Trophoblast cell (in vitro differentiated cells and primary cell): ENCODE results near the gene IL4I1.

Experiments
- DNase-seq, 2 donors: peaks; one replicate each; pipeline ENCODE4 v3.0.0-alpha.2; 2016
- H2AFZ ChIP-seq: 2 replicates; pipeline ENCODE4 v1.6.1; 2013; ENCODE audit warnings: low read length, moderate library complexity, mild to moderate bottlenecking; ENCODE audit not compliant: insufficient read depth, poor library complexity
- H2AK5ac ChIP-seq: 2 replicates; pipeline ENCODE4 v1.6.1; 2013; ENCODE audit warnings: mild to moderate bottlenecking, low read length
- H2BK120ac ChIP-seq: 2 replicates; pipeline ENCODE4 v1.6.1; 2013; ENCODE audit warnings: low read length, mild to moderate bottlenecking, moderate library complexity; ENCODE audit not compliant: insufficient read depth, poor library complexity
- H2BK12ac ChIP-seq: 2 replicates; pipeline ENCODE4 v1.6.1; 2013; ENCODE audit warnings: mild to moderate bottlenecking, low read length, moderate library complexity
- H2BK5ac ChIP-seq: 2 replicates; pipeline ENCODE4 v1.6.1; 2013; ENCODE audit warnings: low read length, low read depth, moderate library complexity, mild to moderate bottlenecking; ENCODE audit not compliant: poor library complexity
- H3K14ac ChIP-seq: 2 replicates; pipeline ENCODE4 v1.6.1; 2013; ENCODE audit warnings: mild to moderate bottlenecking, low read length
- H3K18ac ChIP-seq: 2 replicates; pipeline ENCODE4 v1.6.1; 2013; ENCODE audit warnings: mild to moderate bottlenecking, low read length
- H3K23ac ChIP-seq: 2 replicates; pipeline ENCODE4 v1.6.1; 2013; ENCODE audit warnings: low read length
- H3K27ac ChIP-seq: 2 replicates; pipeline ENCODE4 v1.5.1; 2013; ENCODE audit warnings: low read depth, mild to moderate bottlenecking, inconsistent platforms, low read length, moderate library complexity
- H3K27me3 ChIP-seq: 2 replicates; pipeline ENCODE4 v1.6.1; 2013; ENCODE audit warnings: inconsistent platforms, mild to moderate bottlenecking, low read length, moderate library complexity; ENCODE audit not compliant: insufficient read depth
- H3K36me3 ChIP-seq, 2 experiments: 1 replicate in 1 of 2; 2 replicates in 1 of 2; pipeline ENCODE4 v1.6.1; 2013; ENCODE audit warnings: low read length in 2 of 2, mild to moderate bottlenecking in 2 of 2, moderate library complexity in 1 of 2; ENCODE audit not compliant: insufficient read depth in 2 of 2, control insufficient read depth in 1 of 2
- H3K4ac ChIP-seq: 2 replicates; pipeline ENCODE4 v1.6.1; 2013; ENCODE audit warnings: low read depth, mild to moderate bottlenecking, low read length, moderate library complexity
- H3K4me1 ChIP-seq, 2 experiments: 1 replicate in 1 of 2; 2 replicates in 1 of 2; pipeline ENCODE4 v1.6.1; 2013; ENCODE audit warnings: low read length in 2 of 2, mild to moderate bottlenecking in 2 of 2, moderate library complexity in 1 of 2; ENCODE audit not compliant: insufficient read depth in 2 of 2, control insufficient read depth in 1 of 2
- H3K4me2 ChIP-seq: 2 replicates; pipeline ENCODE4 v1.6.1; 2013; ENCODE audit warnings: inconsistent platforms, mild to moderate bottlenecking, low read length, moderate library complexity
- H3K4me3 ChIP-seq: 2 replicates; pipeline ENCODE4 v1.5.1; 2013; ENCODE audit warnings: mild to moderate bottlenecking, low read depth, low read length, inconsistent platforms
- H3K79me1 ChIP-seq: one replicate; pipeline ENCODE4 v1.6.1; 2013; ENCODE audit warnings: low read length
- H3K79me2 ChIP-seq: 2 replicates; pipeline ENCODE4 v1.6.1; 2013; ENCODE audit warnings: low read length, mild to moderate bottlenecking; ENCODE audit not compliant: control insufficient read depth, insufficient read depth, poor library complexity
- H3K9ac ChIP-seq: 2 replicates; pipeline ENCODE4 v1.6.1; 2013; ENCODE audit warnings: mild to moderate bottlenecking, low read length
- H3K9me3 ChIP-seq: 2 replicates; pipeline ENCODE4 v1.6.1; 2013; ENCODE audit warnings: low read depth, mild to moderate bottlenecking, control low read depth, inconsistent platforms, low read length; ENCODE audit not compliant: insufficient read depth
- H4K12ac ChIP-seq: 2 replicates; pipeline ENCODE4 v1.6.1; 2013; ENCODE audit warnings: low read depth, mild to moderate bottlenecking, low read length, moderate library complexity
- H4K8ac ChIP-seq: 2 replicates; pipeline ENCODE4 v1.6.1; 2013; ENCODE audit warnings: low read depth, mild to moderate bottlenecking, low read length, moderate library complexity
- H4K91ac ChIP-seq: one replicate; pipeline ENCODE4 v1.6.1; 2013; ENCODE audit warnings: low read depth, mild to moderate bottlenecking, low read length, moderate library complexity
- WGBS: extraction: QIAGEN DNeasy Blood & Tissue Kit; methylation state at CpG from one replicate; pipeline ENCODE4 v1.1.7; 2013; ENCODE audit warnings: missing lambda C conversion rate; ENCODE audit not compliant: insufficient read length, insufficient coverage; ENCODE audit errors: extremely low coverage; 5-methylcytosine and 5-hydroxymethylcytosine counted together

The IL4I1 gene

DNA sequence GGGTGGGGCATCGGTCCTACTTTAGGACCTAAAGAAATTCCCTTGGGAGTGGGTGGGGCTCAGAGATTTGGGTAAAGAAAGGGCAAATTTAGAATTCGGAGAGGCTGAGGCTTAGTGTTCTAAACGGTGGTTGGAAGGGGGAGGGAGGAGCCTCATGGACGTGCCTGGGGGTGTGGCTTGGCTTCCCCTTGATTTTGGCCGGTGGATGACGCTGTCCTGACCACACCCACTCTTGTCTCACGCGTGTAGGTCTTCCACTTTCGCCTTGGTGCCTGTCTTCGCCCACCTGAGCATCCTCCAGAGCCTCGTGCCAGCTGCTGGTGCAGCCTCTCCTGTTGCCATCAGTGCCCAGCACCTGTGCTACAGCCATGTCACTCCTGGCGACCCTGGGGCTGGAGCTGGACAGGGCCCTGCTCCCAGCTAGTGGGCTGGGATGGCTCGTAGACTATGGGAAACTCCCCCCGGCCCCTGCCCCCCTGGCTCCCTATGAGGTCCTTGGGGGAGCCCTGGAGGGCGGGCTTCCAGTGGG, 33.9 kb upstream of the IL4I1 start:
- Histone ChIP-seq H3K36me3 (peaks cover 16 to 19% of the 10 kb centered on the region in 2 experiments), H3K79me1 (peaks cover 11% of the 10 kb centered on the region), H3K4ac (no peak overlapping the region), H4K12ac (no peak overlapping the region), H3K23ac (no peak overlapping the region), H3K4me1 (peaks cover 6 to 8% of the 10 kb centered on the region in 2 experiments), H2AFZ (peak overlapping the region; percentile 6), H3K27me3 (no peaks in the 10 kb centered on the region), H3K27ac (no peak overlapping the region), H3K9me3 (peaks cover 3% of the 10 kb centered on the region), H2AK5ac (no peak overlapping the region), H3K4me3 (no peak overlapping the region), H2BK12ac (no peak overlapping the region), H3K79me2 (peaks cover 15% of the 10 kb centered on the region), H2BK120ac (no peak overlapping the region), H3K4me2 (no peak overlapping the region), H3K18ac (no peak overlapping the region), H4K91ac (no peak overlapping the region), H3K9ac (no peak overlapping the region), H4K8ac (no peak overlapping the region), H3K14ac (no peak overlapping the region), H2BK5ac (no peak overlapping the region)
- DNase-seq, result peak in 1 of 2 donors; percentile 19
- no CpG with 5 or more reads among the region's 15 CpGs for WGBS

DNA sequence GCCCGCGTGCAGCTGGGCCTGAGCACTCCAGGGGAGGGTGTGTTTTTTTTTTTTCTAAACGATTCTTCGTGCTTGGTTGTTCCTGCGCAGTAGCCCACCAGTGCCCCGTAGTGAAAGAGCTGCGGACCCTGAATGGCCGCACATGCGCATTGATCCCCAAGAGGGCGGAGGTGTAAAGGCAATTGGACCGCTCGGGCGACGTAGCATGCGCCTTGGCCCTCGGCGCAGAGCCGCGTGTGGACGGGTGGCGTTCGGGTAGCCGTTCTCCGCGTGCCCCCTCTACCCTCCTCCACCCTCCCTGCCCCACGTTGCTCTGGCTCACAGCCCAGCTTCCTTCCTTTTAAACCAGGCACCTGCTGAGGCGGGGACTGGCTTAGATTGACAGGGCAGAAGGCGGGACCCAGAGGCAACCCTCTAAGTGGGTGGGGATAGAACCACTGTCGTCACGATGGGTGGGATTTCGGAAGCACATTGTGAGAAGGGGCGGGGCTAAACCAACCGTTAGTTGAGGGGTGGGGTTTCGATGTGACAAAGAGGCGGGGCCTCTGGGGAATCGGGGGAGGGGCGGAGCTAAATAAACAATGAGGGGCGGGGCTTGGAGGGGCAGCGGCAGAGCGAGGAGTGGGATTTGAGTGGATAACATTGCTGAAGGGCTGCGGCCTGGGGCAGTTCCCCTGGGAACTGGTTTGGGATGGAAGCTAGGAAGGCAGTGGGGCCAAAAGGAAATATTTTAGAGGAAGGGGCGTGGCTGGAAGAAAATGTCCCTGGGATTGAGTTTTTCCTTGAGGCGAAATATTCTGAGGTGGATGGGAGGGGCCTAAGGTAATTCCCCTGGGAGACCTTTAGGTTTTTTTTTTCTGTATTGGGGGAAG, 33.2 kb upstream of the IL4I1 start:
- H2BK12ac ChIP-seq, result no peak overlapping the region
- no peaks in the 10 kb centered on the region for H3K27me3 ChIP-seq
- no CpG with 5 or more reads among the region's 43 CpGs for WGBS
- H3K4me2 ChIP-seq, result peak overlapping the region; percentile 85
- H3K79me1 ChIP-seq, result peaks cover 11% of the 10 kb centered on the region
- no peak overlapping the region for H3K4ac ChIP-seq
- H3K79me2 ChIP-seq, result peaks cover 15% of the 10 kb centered on the region
- H3K23ac ChIP-seq, result no peak overlapping the region
- H2AFZ ChIP-seq, result peak overlapping the region; percentile 95
- H3K4me3 ChIP-seq, result peak overlapping the region; percentile 90
- peak overlapping the region; percentile 98 for H4K91ac ChIP-seq
- peaks cover 18 to 19% of the 10 kb centered on the region in 2 experiments for H3K36me3 ChIP-seq
- no peak overlapping the region for H2BK5ac ChIP-seq
- peak overlapping the region; percentile 56 for H3K18ac ChIP-seq
- peak; percentile 84 to 92 for DNase-seq
- peak overlapping the region; percentile 73 for H2BK120ac ChIP-seq
- peak overlapping the region; percentile 51 for H3K14ac ChIP-seq
- peak overlapping the region; percentile 55 for H4K12ac ChIP-seq
- H3K9me3 ChIP-seq, result peaks cover 3% of the 10 kb centered on the region
- H4K8ac ChIP-seq, result peak overlapping the region; percentile 97
- H3K27ac ChIP-seq, result peak overlapping the region; percentile 90
- H3K4me1 ChIP-seq, result peaks cover 6 to 8% of the 10 kb centered on the region in 2 experiments
- no peak overlapping the region for H2AK5ac ChIP-seq
- peak overlapping the region; percentile 86 for H3K9ac ChIP-seq

DNA sequence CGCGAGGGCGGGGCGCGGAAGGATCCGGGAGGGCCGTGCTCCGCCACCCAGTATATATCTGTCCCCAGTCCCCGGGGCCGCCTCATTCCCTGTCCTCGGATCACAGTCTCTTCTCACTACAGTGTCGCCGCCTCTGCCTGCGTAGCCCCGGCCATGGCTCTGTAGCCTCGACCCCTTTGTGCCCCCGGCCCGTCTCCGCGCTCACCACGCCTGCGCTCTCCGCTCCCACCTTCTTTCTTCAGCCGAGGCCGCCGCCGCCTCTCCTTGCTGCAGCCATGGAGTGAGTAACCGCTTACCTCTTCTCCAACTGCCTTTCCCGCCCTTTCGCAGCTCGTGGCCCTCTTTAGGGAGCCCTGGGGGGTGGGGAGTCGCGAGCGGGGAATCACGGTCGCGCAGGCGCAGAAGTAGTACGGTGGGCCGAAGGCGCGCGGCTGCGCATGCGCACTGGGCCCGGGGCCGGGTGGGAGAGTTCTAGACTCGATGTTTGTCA, 32.5 kb upstream of the IL4I1 start, which contains the start of the genes ATF5 and NUP62:
ATF5 (plus strand) TSS at position 85 of the 490 bp plus-strand sequence. CDS start 1,646 bp downstream, outside the sequence.
NUP62 (minus strand) TSS at position 384 of the 490 bp plus-strand sequence. CDS start 19,697 bp downstream, outside the sequence.
- Histone ChIP-seq H4K91ac (peak within 1 kb of the TSS; percentile 98), H3K23ac (no peak within 1 kb of the TSS), H2AK5ac (peak within 1 kb of the TSS; percentile 95), H3K18ac (peak within 1 kb of the TSS; percentile 99), H3K36me3 (peaks cover 25% of the 10 kb centered on the region in 2 experiments), H3K9me3 (peaks cover 3% of the 10 kb centered on the region), H2BK120ac (peak within 1 kb of the TSS; percentile 92), H3K27me3 (no peaks in the 10 kb centered on the region), H2BK5ac (peak within 1 kb of the TSS; percentile 95), H3K4me3 (peak within 1 kb of the TSS; percentile 90), H4K8ac (peak within 1 kb of the TSS; percentile 97), H2AFZ (peak within 1 kb of the TSS; percentile 95), H3K4me2 (peak within 1 kb of the TSS; percentile 85), H3K79me1 (peaks cover 11% of the 10 kb centered on the region), H3K14ac (peak within 1 kb of the TSS; percentile 97), H4K12ac (peak within 1 kb of the TSS; percentile 99), H3K9ac (peak within 1 kb of the TSS; percentile 92), H3K27ac (peak within 1 kb of the TSS; percentile 90), H2BK12ac (no peak within 1 kb of the TSS), H3K4ac (peak within 1 kb of the TSS; percentile 96), H3K79me2 (peaks cover 15% of the 10 kb centered on the region), H3K4me1 (peaks cover 6 to 8% of the 10 kb centered on the region in 2 experiments)
- whole genome bisulfite sequencing, result no CpG with 5 or more reads among the region's 48 CpGs
- DNase-seq, result peak; percentile 68 to 77

DNA sequence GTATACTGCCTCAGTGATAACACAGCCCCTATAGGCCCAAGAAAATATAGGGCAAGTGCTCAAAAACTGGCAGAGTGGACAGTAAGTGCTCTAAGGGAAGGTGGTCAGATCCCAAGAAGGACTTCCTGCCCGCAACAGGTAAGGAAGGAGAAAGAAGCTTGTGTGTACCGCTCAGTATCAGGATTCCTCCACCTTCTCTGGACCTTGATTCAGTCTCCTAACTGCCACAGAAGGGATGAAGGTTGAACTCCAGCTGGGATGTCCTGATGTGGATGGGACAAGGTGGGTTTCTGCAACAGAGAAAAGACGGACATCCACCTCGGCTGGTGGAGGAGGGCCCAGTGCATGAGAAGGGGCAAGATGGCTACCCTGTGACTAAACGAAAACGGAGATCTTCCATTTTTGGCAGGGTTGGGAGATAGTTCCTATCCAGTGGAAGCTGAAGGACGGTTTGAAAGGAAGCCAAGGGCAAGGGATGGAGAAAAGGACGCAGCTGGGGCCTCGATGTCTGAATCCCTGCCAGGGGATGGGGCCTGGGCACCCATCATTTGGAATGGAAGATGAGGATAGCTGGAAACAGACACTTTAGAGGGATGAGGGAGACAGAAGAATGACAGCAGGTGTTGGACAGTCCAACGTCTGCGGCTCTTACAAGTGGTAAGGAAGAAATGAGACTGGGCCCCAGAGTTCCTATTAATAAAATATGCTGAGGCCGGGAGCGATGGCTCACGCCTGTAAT, 31.0 kb upstream of the IL4I1 start:
- peaks cover 15% of the 10 kb centered on the region for H3K79me2 ChIP-seq
- H3K9ac ChIP-seq, result no peak overlapping the region
- H4K8ac ChIP-seq, result peak overlapping the region; percentile 6
- no peak overlapping the region for H3K4me3 ChIP-seq
- no peak overlapping the region for H2AFZ ChIP-seq
- no peak overlapping the region for H3K23ac ChIP-seq
- no CpG with 5 or more reads among the region's 14 CpGs for WGBS
- peak overlapping the region; percentile 35 for H3K4me2 ChIP-seq
- no peak overlapping the region for H3K14ac ChIP-seq
- no peak overlapping the region for H2BK5ac ChIP-seq
- H4K12ac ChIP-seq, result peak overlapping the region; percentile 7
- peaks cover 2% of the 10 kb centered on the region for H3K9me3 ChIP-seq
- no peaks in the 10 kb centered on the region for H3K27me3 ChIP-seq
- no peak overlapping the region for H3K27ac ChIP-seq
- DNase-seq, result no peak
- no peak overlapping the region for H4K91ac ChIP-seq
- peak overlapping the region; percentile 61 for H3K18ac ChIP-seq
- peak overlapping the region; percentile 96 for H3K4ac ChIP-seq
- peaks cover 6 to 8% of the 10 kb centered on the region in 2 experiments for H3K4me1 ChIP-seq
- peak overlapping the region; percentile 39 for H2AK5ac ChIP-seq
- H2BK120ac ChIP-seq, result no peak overlapping the region
- H3K79me1 ChIP-seq, result peaks cover 11% of the 10 kb centered on the region
- H3K36me3 ChIP-seq, result peaks cover 37 to 38% of the 10 kb centered on the region in 2 experiments
- H2BK12ac ChIP-seq, result no peak overlapping the region
